HepG2 (cell line): ENCODE measurements around the gene HIPK3. TPM values are rescaled to one million over a fixed set of nuclear protein-coding genes. Genes with fewer than 3 reads are reported as not detected.

Experiments
- AGO1 ChIP-seq: fragments of 200-400 bp; formaldehyde crosslinking; IDR thresholded peaks from 2 replicates; pipeline ENCODE4 v1.6.1; 2017; ENCODE audit warnings: mild to moderate bottlenecking, low read depth, low read length, moderate library complexity; ENCODE audit not compliant: poor library complexity, severe bottlenecking
- AKAP8 ChIP-seq: sonication (generic); formaldehyde crosslinking; IDR thresholded peaks from 2 replicates; pipeline ENCODE4 v1.5.1; 2020; ENCODE audit warnings: mild to moderate bottlenecking, missing genetic modification reagents
- EED ChIP-seq: sonication (generic); formaldehyde crosslinking; IDR thresholded peaks from 2 replicates; pipeline ENCODE4 v1.5.0; 2020; ENCODE audit warnings: mild to moderate bottlenecking, missing genetic modification reagents
- SIX1 ChIP-seq: sonication (generic); formaldehyde crosslinking; IDR thresholded peaks from 2 replicates; pipeline ENCODE4 v1.4.0; 2020; ENCODE audit warnings: missing genetic modification reagents, borderline replicate concordance
- SMAD3 ChIP-seq: sonication (generic); formaldehyde crosslinking; IDR thresholded peaks from 2 replicates; pipeline ENCODE4 v1.4.0; 2020; ENCODE audit warnings: missing genetic modification reagents
- TCF12 ChIP-seq, 2 experiments: fragments of 450-650 bp in 1 of 2; sonication (generic) in 1 of 2; formaldehyde crosslinking in 1 of 2; IDR thresholded peaks; 2 replicates each; pipeline versions ENCODE4 v1.6.1 to v1.8.0; 2017 to 2022; ENCODE audit warnings: antibody characterized with exemption in 1 of 2, mild to moderate bottlenecking in 1 of 2, missing genetic modification reagents in 1 of 2, moderate library complexity in 1 of 2
- ZFX ChIP-seq: sonication (generic); formaldehyde crosslinking; IDR thresholded peaks from 2 replicates; pipeline ENCODE4 v1.4.0; 2020; ENCODE audit warnings: mild to moderate bottlenecking, low read depth, missing genetic modification reagents, moderate library complexity
- ZNF317 ChIP-seq: sonication (generic); formaldehyde crosslinking; IDR thresholded peaks from 2 replicates; pipeline ENCODE4 v1.5.0; 2020; ENCODE audit warnings: mild to moderate bottlenecking, missing genetic modification reagents
- ZNF337 ChIP-seq: sonication (generic); formaldehyde crosslinking; IDR thresholded peaks from 2 replicates; pipeline ENCODE4 v1.5.1; 2020; ENCODE audit warnings: missing genetic modification reagents, low read depth, mild to moderate bottlenecking, borderline replicate concordance
- ZNF749 ChIP-seq: sonication (generic); formaldehyde crosslinking; IDR thresholded peaks from 2 replicates; pipeline ENCODE4 v1.8.0; 2022; ENCODE audit warnings: mild to moderate bottlenecking, missing genetic modification reagents, moderate library complexity, borderline replicate concordance
- ZSCAN12 ChIP-seq: sonication (generic); formaldehyde crosslinking; IDR thresholded peaks from 2 replicates; pipeline ENCODE4 v1.9.0; 2021; ENCODE audit warnings: mild to moderate bottlenecking, missing genetic modification reagents
- polyA plus RNA-seq, 8 experiments: library from polyadenylated mRNA; depleted of rRNA in 3 of 8; stranded (reverse) in 7 of 8; unstranded in 1 of 8; fragments of >200 nt; fragmentation: Illumina TruSeq in 4 of 8; extraction: Trizol in 4 of 8; gene quantifications; 2 replicates each; pipeline versions ENCODE4 v1.2.1 to v1.2.3, GENCODE V29; 2011 to 2016; ENCODE audit warnings: low read depth in 4 of 8, missing spikeins in 1 of 8, mixed read lengths in 1 of 8; ENCODE audit not compliant: insufficient read depth in 1 of 8
- total RNA-seq, 5 experiments: library from RNA; depleted of rRNA; stranded (reverse); fragments of >200 nt; fragmentation: Illumina TruSeq; extraction: Trizol; gene quantifications; 2 replicates each; pipeline ENCODE4 v1.2.3, GENCODE V29; 2016; ENCODE audit warnings: low read depth in 1 of 5
- TF ChIP-seq, protein P1 (sequence below): sonication (generic); formaldehyde crosslinking; IDR thresholded peaks from 2 replicates; pipeline ENCODE4 v1.4.0; 2020; ENCODE audit warnings: missing genetic modification reagents
- TF ChIP-seq, protein P2 (sequence below): sonication (generic); formaldehyde crosslinking; IDR thresholded peaks from 2 replicates; pipeline ENCODE4 v1.4.0; 2020; ENCODE audit warnings: missing genetic modification reagents
- TF ChIP-seq, protein P3 (sequence below): sonication (generic); formaldehyde crosslinking; IDR thresholded peaks from 2 replicates; pipeline ENCODE4 v1.8.1; 2023; ENCODE audit warnings: missing genetic modification reagents, inconsistent platforms, borderline replicate concordance
- TF ChIP-seq, protein P4 (sequence below): sonication (generic); formaldehyde crosslinking; IDR thresholded peaks from 2 replicates; pipeline ENCODE4 v1.4.0; 2020; ENCODE audit warnings: missing genetic modification reagents, borderline replicate concordance
- TF ChIP-seq, protein P5 (sequence below): sonication (generic); formaldehyde crosslinking; IDR thresholded peaks from 2 replicates; pipeline ENCODE4 v1.4.0; 2020; ENCODE audit warnings: mild to moderate bottlenecking, missing genetic modification reagents

HIPK3 gene
- total and polyA plus RNA-seq, 2 of the 13 experiments (the other 11 are each of a cell fraction or from before 2014, with no cell fraction given): 20.5 to 44.3 TPM

DNA sequence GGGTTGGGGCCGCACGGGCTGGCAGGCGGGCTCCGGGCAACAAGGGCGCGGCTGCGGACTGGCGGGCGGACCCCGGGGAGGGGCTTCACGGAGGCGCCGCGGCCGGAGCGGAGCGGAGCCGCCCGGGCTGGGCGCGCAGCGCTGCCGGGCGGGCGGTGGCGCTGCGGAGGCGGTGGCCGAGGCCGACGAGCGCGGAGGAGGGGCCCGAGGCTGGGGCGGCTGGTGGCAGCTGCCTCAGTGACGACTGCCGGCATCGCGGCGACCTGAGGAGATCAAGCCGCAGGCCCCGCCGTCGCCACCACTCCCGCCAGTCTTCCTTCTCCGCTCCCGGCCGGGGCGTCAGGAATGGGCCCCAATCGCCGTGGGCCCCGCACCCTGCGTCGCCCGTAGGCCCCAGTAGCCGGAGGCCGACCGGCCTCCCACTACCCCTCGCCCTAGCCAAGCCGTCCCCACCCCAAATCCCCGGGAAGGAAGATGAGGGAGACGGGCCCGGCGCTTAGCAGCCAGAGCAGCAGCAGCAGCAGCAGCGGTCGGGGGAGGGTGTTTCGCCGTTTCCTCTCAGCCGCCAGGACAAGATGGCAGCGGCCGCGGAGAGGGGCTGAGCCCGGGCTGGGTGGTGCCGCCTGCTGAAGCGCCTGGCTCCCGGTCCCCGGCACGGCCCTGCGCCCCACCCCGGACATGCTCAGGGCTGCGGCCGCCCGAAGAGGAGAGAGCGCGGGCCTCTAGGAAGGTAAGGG lies at the start of gene HIPK3 (continued):
- TF ChIP-seq, protein P1, sequence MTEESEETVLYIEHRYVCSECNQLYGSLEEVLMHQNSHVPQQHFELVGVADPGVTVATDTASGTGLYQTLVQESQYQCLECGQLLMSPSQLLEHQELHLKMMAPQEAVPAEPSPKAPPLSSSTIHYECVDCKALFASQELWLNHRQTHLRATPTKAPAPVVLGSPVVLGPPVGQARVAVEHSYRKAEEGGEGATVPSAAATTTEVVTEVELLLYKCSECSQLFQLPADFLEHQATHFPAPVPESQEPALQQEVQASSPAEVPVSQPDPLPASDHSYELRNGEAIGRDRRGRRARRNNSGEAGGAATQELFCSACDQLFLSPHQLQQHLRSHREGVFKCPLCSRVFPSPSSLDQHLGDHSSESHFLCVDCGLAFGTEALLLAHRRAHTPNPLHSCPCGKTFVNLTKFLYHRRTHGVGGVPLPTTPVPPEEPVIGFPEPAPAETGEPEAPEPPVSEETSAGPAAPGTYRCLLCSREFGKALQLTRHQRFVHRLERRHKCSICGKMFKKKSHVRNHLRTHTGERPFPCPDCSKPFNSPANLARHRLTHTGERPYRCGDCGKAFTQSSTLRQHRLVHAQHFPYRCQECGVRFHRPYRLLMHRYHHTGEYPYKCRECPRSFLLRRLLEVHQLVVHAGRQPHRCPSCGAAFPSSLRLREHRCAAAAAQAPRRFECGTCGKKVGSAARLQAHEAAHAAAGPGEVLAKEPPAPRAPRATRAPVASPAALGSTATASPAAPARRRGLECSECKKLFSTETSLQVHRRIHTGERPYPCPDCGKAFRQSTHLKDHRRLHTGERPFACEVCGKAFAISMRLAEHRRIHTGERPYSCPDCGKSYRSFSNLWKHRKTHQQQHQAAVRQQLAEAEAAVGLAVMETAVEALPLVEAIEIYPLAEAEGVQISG (CRISPR knock-in tag): peak; percentile 31
- no peak for TF ChIP-seq AKAP8
- TF ChIP-seq AGO1: no peak
- TF ChIP-seq, protein P2, sequence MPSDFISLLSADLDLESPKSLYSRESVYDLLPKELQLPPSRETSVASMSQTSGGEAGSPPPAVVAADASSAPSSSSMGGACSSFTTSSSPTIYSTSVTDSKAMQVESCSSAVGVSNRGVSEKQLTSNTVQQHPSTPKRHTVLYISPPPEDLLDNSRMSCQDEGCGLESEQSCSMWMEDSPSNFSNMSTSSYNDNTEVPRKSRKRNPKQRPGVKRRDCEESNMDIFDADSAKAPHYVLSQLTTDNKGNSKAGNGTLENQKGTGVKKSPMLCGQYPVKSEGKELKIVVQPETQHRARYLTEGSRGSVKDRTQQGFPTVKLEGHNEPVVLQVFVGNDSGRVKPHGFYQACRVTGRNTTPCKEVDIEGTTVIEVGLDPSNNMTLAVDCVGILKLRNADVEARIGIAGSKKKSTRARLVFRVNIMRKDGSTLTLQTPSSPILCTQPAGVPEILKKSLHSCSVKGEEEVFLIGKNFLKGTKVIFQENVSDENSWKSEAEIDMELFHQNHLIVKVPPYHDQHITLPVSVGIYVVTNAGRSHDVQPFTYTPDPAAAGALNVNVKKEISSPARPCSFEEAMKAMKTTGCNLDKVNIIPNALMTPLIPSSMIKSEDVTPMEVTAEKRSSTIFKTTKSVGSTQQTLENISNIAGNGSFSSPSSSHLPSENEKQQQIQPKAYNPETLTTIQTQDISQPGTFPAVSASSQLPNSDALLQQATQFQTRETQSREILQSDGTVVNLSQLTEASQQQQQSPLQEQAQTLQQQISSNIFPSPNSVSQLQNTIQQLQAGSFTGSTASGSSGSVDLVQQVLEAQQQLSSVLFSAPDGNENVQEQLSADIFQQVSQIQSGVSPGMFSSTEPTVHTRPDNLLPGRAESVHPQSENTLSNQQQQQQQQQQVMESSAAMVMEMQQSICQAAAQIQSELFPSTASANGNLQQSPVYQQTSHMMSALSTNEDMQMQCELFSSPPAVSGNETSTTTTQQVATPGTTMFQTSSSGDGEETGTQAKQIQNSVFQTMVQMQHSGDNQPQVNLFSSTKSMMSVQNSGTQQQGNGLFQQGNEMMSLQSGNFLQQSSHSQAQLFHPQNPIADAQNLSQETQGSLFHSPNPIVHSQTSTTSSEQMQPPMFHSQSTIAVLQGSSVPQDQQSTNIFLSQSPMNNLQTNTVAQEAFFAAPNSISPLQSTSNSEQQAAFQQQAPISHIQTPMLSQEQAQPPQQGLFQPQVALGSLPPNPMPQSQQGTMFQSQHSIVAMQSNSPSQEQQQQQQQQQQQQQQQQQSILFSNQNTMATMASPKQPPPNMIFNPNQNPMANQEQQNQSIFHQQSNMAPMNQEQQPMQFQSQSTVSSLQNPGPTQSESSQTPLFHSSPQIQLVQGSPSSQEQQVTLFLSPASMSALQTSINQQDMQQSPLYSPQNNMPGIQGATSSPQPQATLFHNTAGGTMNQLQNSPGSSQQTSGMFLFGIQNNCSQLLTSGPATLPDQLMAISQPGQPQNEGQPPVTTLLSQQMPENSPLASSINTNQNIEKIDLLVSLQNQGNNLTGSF: no peak
- TF ChIP-seq, protein P3, sequence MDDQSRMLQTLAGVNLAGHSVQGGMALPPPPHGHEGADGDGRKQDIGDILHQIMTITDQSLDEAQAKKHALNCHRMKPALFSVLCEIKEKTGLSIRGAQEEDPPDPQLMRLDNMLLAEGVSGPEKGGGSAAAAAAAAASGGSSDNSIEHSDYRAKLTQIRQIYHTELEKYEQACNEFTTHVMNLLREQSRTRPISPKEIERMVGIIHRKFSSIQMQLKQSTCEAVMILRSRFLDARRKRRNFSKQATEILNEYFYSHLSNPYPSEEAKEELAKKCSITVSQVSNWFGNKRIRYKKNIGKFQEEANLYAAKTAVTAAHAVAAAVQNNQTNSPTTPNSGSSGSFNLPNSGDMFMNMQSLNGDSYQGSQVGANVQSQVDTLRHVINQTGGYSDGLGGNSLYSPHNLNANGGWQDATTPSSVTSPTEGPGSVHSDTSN (CRISPR knock-in tag): no peak
- TF ChIP-seq, protein P4, sequence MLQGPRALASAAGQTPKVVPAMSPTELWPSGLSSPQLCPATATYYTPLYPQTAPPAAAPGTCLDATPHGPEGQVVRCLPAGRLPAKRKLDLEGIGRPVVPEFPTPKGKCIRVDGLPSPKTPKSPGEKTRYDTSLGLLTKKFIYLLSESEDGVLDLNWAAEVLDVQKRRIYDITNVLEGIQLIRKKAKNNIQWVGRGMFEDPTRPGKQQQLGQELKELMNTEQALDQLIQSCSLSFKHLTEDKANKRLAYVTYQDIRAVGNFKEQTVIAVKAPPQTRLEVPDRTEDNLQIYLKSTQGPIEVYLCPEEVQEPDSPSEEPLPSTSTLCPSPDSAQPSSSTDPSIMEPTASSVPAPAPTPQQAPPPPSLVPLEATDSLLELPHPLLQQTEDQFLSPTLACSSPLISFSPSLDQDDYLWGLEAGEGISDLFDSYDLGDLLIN (CRISPR knock-in tag): 0 out of 2 replicates have a peak, but pooled peaks have one; percentile 31
- TF ChIP-seq SIX1 (CRISPR knock-in tag): no peak
- 0 out of 2 replicates have a peak, but pooled peaks have one; percentile 42 for TF ChIP-seq ZNF337 (CRISPR knock-in tag)
- TF ChIP-seq, protein P5, sequence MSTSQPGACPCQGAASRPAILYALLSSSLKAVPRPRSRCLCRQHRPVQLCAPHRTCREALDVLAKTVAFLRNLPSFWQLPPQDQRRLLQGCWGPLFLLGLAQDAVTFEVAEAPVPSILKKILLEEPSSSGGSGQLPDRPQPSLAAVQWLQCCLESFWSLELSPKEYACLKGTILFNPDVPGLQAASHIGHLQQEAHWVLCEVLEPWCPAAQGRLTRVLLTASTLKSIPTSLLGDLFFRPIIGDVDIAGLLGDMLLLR (CRISPR knock-in tag): 0 out of 2 replicates have a peak, but pooled peaks have one; percentile 34
- peak; percentile 38; the same call in 1 of the 2 replicates for TF ChIP-seq EED (CRISPR knock-in tag)
- peak; percentile 32; the same call in 1 of the 2 replicates for TF ChIP-seq ZSCAN12 (CRISPR knock-in tag)
- no peak for TF ChIP-seq SMAD3 (CRISPR knock-in tag)
- TF ChIP-seq ZFX (CRISPR knock-in tag): peak; percentile 67; the same call in 1 of the 2 replicates
- no peak; the same call in 1 of the 2 replicates for TF ChIP-seq ZNF749 (CRISPR knock-in tag)
- no peak for TF ChIP-seq TCF12 (IDR thresholded peaks at IDR 0.05)
- 0 out of 2 replicates have a peak, but pooled peaks have one; percentile 19 for TF ChIP-seq TCF12 (CRISPR knock-in tag; IDR thresholded peaks at IDR 0.05)
- TF ChIP-seq ZNF317 (CRISPR knock-in tag): 0 out of 2 replicates have a peak, but pooled peaks have one; percentile 17
